Breast epithelium (tissue), 3 donors: ENCODE measurements around the gene RABGEF1.

Experiments used
- POLR2A ChIP-seq: fragments of 450-650 bp; IDR thresholded peaks from one replicate; pipeline ENCODE4 v1.6.1; 2016; ENCODE audit warnings: antibody characterized with exemption, mild to moderate bottlenecking, moderate library complexity
- TF ChIP-seq, protein P1 (sequence below), 3 donors: fragments of 450-650 bp; IDR thresholded peaks; one replicate each; pipeline ENCODE4 v1.5.1; 2016 to 2017; ENCODE audit warnings: antibody characterized with exemption in 3 of 3, mild to moderate bottlenecking in 3 of 3, moderate library complexity in 3 of 3

DNA sequence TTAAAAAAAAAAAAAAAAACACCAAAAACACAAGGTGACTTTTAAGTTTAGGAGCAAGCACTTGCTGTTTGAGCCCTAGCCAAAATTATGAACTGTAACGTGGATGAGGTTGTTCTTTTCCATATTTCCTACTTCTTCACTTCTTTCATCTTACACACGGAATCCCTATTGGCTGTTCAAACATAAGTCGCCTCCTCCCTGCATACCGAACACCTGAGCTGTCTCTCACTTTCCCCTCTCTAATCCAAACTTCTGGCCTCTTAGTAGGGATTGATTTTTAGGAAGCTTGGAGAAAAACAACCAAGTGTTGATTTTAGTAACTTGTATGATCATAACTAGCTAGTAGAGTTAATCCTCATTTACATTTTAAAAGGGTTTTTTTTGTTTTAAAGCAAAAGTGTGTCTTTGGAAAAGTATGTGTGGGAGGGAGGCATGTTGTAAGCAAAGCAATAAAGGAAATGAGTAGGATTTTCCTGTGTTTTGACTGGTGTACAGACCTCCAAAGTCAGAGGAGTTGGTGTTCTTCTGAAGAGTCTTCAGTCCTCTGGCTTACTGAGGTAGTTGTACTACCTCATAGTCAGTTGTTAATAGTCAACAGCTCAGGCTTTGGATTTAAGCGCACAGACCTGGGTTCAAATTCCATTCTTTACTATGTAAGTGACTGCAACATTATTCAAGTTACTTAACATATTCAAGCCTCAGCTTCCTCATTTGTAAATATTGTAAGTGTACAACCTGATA, 39.3 kb downstream of the RABGEF1 start:
- TF ChIP-seq, protein P1, sequence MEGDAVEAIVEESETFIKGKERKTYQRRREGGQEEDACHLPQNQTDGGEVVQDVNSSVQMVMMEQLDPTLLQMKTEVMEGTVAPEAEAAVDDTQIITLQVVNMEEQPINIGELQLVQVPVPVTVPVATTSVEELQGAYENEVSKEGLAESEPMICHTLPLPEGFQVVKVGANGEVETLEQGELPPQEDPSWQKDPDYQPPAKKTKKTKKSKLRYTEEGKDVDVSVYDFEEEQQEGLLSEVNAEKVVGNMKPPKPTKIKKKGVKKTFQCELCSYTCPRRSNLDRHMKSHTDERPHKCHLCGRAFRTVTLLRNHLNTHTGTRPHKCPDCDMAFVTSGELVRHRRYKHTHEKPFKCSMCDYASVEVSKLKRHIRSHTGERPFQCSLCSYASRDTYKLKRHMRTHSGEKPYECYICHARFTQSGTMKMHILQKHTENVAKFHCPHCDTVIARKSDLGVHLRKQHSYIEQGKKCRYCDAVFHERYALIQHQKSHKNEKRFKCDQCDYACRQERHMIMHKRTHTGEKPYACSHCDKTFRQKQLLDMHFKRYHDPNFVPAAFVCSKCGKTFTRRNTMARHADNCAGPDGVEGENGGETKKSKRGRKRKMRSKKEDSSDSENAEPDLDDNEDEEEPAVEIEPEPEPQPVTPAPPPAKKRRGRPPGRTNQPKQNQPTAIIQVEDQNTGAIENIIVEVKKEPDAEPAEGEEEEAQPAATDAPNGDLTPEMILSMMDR (IDR thresholded peaks at IDR 0.05), result no peak
- no peak for TF ChIP-seq POLR2A
